ENCODE results near the gene EHBP1L1.

Gene EHBP1L1

GRCh38 chr11:65558002-65558929 is 17.6 kb upstream of the EHBP1L1 start, which contains the start of gene LTBP3:
Gene LTBP3, minus strand, starts transcription at chr11:65558359. Its CDS starts 400 bp downstream, at chr11:65557959.
- peak within 1 kb of the TSS; percentile 65 to 92 for H2BK12ac ChIP-seq (ENCODE audit: low read length in 2 of 2)
- H2BK5ac ChIP-seq (ENCODE audit: low read depth, low read length, poor library complexity, severe bottlenecking): peak within 1 kb of the TSS; percentile 62
- peak within 1 kb of the TSS; percentile 92 for H4K91ac ChIP-seq (ENCODE audit: low read length)
- H2BK120ac ChIP-seq (ENCODE audit: low read depth, low read length): peak within 1 kb of the TSS; percentile 98
- peak within 1 kb of the TSS; percentile 69 for H3K4me2 ChIP-seq (ENCODE audit: low read length, poor library complexity, severe bottlenecking)
- peaks cover 11% of the 10 kb centered on the region for H3K79me1 ChIP-seq (replicated peaks; ENCODE audit: low read length, poor library complexity, severe bottlenecking)
- H3K27me3 ChIP-seq (ENCODE audit: control insufficient read depth in 1 of 2, insufficient read depth in 1 of 2, low read length in 2 of 2): no peaks in the 10 kb centered on the region
- H2AFZ ChIP-seq (ENCODE audit: low read depth, low read length): no peak within 1 kb of the TSS
- peak within 1 kb of the TSS; percentile 82 to 89 for H3K18ac ChIP-seq (ENCODE audit: low read depth in 1 of 2, low read length in 2 of 2)
- 4% methylated on average over 55 of the region's 79 CpGs for WGBS
- peak within 1 kb of the TSS; percentile 89 for H3K9ac ChIP-seq (ENCODE audit: low read length)
- peaks cover 62% of the 10 kb centered on the region for H3K4me1 ChIP-seq (ENCODE audit: control insufficient read depth, insufficient read depth, low read depth, low read length)
- DNase-seq: peak; percentile 81
- H2AK5ac ChIP-seq (ENCODE audit: low read length, severe bottlenecking): peak within 1 kb of the TSS; percentile 90
- H3K4me3 ChIP-seq (ENCODE audit: insufficient read depth in 1 of 2, low read depth in 1 of 2, low read length in 2 of 2): peak within 1 kb of the TSS; percentile 61 to 85
- H4K8ac ChIP-seq (ENCODE audit: low read length): peak within 1 kb of the TSS; percentile 94
- peaks cover 0 to 6% of the 10 kb centered on the region in 2 experiments for H3K36me3 ChIP-seq (ENCODE audit: control insufficient read depth in 1 of 2, insufficient read depth in 2 of 2, low read depth in 1 of 2, low read length in 2 of 2)
- H3K14ac ChIP-seq (ENCODE audit: low read length in 2 of 2): peak within 1 kb of the TSS in 1 of 2 experiments; percentile 35
- peak within 1 kb of the TSS; percentile 62 to 79 for H3K4ac ChIP-seq (ENCODE audit: low read depth in 1 of 2, low read length in 2 of 2)
- peak within 1 kb of the TSS; percentile 92 for H2BK15ac ChIP-seq (ENCODE audit: low read depth, poor library complexity, severe bottlenecking)
- H3K23ac ChIP-seq (ENCODE audit: low read length in 2 of 2): peak within 1 kb of the TSS; percentile 20 to 39
- no peaks in the 10 kb centered on the region for H3K9me3 ChIP-seq (ENCODE audit: control insufficient read depth, low read length)
- H3K27ac ChIP-seq (ENCODE audit: low read length, poor library complexity, severe bottlenecking): peak within 1 kb of the TSS; percentile 92

GRCh38 chr11:65558930-65559509 is 16.8 kb upstream of the EHBP1L1 start:
- Histone ChIP-seq H3K14ac (ENCODE audit: low read length in 2 of 2) (peak overlapping the region in 1 of 2 experiments; percentile 35), H3K9me3 (ENCODE audit: control insufficient read depth, low read length) (no peaks in the 10 kb centered on the region), H3K79me1 (replicated peaks; ENCODE audit: low read length, poor library complexity, severe bottlenecking) (peaks cover 9% of the 10 kb centered on the region), H2BK12ac (ENCODE audit: low read length in 2 of 2) (peak overlapping the region; percentile 65 to 92), H3K4me3 (ENCODE audit: insufficient read depth in 1 of 2, low read depth in 1 of 2, low read length in 2 of 2) (peak overlapping the region; percentile 14 to 71), H4K8ac (ENCODE audit: low read length) (peak overlapping the region; percentile 94), H3K23ac (ENCODE audit: low read length in 2 of 2) (no peak overlapping the region), H3K4me2 (ENCODE audit: low read length, poor library complexity, severe bottlenecking) (peak overlapping the region; percentile 69), H2AK5ac (ENCODE audit: low read length, severe bottlenecking) (peak overlapping the region; percentile 90), H2BK5ac (ENCODE audit: low read depth, low read length, poor library complexity, severe bottlenecking) (peak overlapping the region; percentile 62), H3K4ac (ENCODE audit: low read depth in 1 of 2, low read length in 2 of 2) (peak overlapping the region; percentile 54 to 79), H3K4me1 (ENCODE audit: control insufficient read depth, insufficient read depth, low read depth, low read length) (peaks cover 56% of the 10 kb centered on the region), H3K9ac (ENCODE audit: low read length) (peak overlapping the region; percentile 81), H2AFZ (ENCODE audit: low read depth, low read length) (no peak overlapping the region), H3K27ac (ENCODE audit: low read length, poor library complexity, severe bottlenecking) (peak overlapping the region; percentile 92), H3K27me3 (ENCODE audit: control insufficient read depth in 1 of 2, insufficient read depth in 1 of 2, low read length in 2 of 2) (no peaks in the 10 kb centered on the region), H3K36me3 (ENCODE audit: control insufficient read depth in 1 of 2, insufficient read depth in 2 of 2, low read depth in 1 of 2, low read length in 2 of 2) (peaks cover 0 to 2% of the 10 kb centered on the region in 2 experiments), H3K18ac (ENCODE audit: low read depth in 1 of 2, low read length in 2 of 2) (peak overlapping the region; percentile 82 to 89), H2BK15ac (ENCODE audit: low read depth, poor library complexity, severe bottlenecking) (peak overlapping the region; percentile 92), H4K91ac (ENCODE audit: low read length) (peak overlapping the region; percentile 92), H2BK120ac (ENCODE audit: low read depth, low read length) (peak overlapping the region; percentile 98)
- WGBS: 76% methylated on average over 19 of the region's 19 CpGs
- no peak for DNase-seq

- peak overlapping the region; percentile 90 for H2AK5ac ChIP-seq (ENCODE audit: low read length, severe bottlenecking)
- no peak overlapping the region for H3K14ac ChIP-seq (ENCODE audit: low read length in 2 of 2)
- no peak overlapping the region for H3K23ac ChIP-seq (ENCODE audit: low read length in 2 of 2)
- H2BK15ac ChIP-seq (ENCODE audit: low read depth, poor library complexity, severe bottlenecking): no peak overlapping the region
- peak overlapping the region; percentile 1 for H4K91ac ChIP-seq (ENCODE audit: low read length)
- no peaks in the 10 kb centered on the region for H3K36me3 ChIP-seq (ENCODE audit: control insufficient read depth in 1 of 2, insufficient read depth in 2 of 2, low read depth in 1 of 2, low read length in 2 of 2)
- no peak overlapping the region for H3K4me3 ChIP-seq (ENCODE audit: insufficient read depth in 1 of 2, low read depth in 1 of 2, low read length in 2 of 2)
- 86% methylated on average over 5 of the region's 5 CpGs for WGBS
- peak overlapping the region in 1 of 2 experiments; percentile 58 for H3K18ac ChIP-seq (ENCODE audit: low read depth in 1 of 2, low read length in 2 of 2)
- no peak overlapping the region for H2BK5ac ChIP-seq (ENCODE audit: low read depth, low read length, poor library complexity, severe bottlenecking)
- H2AFZ ChIP-seq (ENCODE audit: low read depth, low read length): no peak overlapping the region
- DNase-seq: no peak
- peaks cover 54% of the 10 kb centered on the region for H3K4me1 ChIP-seq (ENCODE audit: control insufficient read depth, insufficient read depth, low read depth, low read length)
- H4K8ac ChIP-seq (ENCODE audit: low read length): no peak overlapping the region
- H3K79me1 ChIP-seq (replicated peaks; ENCODE audit: low read length, poor library complexity, severe bottlenecking): peaks cover 7% of the 10 kb centered on the region
- no peak overlapping the region for H3K4me2 ChIP-seq (ENCODE audit: low read length, poor library complexity, severe bottlenecking)
- H3K27ac ChIP-seq (ENCODE audit: low read length, poor library complexity, severe bottlenecking): peak overlapping the region; percentile 92
- no peaks in the 10 kb centered on the region for H3K9me3 ChIP-seq (ENCODE audit: control insufficient read depth, low read length)
- H2BK12ac ChIP-seq (ENCODE audit: low read length in 2 of 2): peak overlapping the region; percentile 53 to 65
- H3K4ac ChIP-seq (ENCODE audit: low read depth in 1 of 2, low read length in 2 of 2): no peak overlapping the region
- peak overlapping the region; percentile 81 for H3K9ac ChIP-seq (ENCODE audit: low read length)
- no peaks in the 10 kb centered on the region for H3K27me3 ChIP-seq (ENCODE audit: control insufficient read depth in 1 of 2, insufficient read depth in 1 of 2, low read length in 2 of 2)
- H2BK120ac ChIP-seq (ENCODE audit: low read depth, low read length): no peak overlapping the region
These were observed 16.3 kb upstream of the EHBP1L1 start for GRCh38 chr11:65559535-65559934.

Data from mesenchymal stem cell (in vitro differentiated cells and primary cell).